ENCODE results near the gene LRRC75B.
A peak's percentile ranks its signal among the peaks of the same experiment; 100 is the strongest.
"Not testable (repeated sequence)": the region's sequence is repeated elsewhere in the genome, so short reads cannot be mapped to it uniquely, and the experiment has no call there.

LRRC75B gene
- long read RNA-seq, donor 1, transcript LRRC75B-201 (4 exons, 1,238 nt) = major isoform, 5 of 9 reads
- long read RNA-seq, donor 1, partial matches to known transcripts = 0 of 9 reads
- long read RNA-seq, donor 1, other reads (novel, unspliced or antisense) = 0 of 9 reads
- long read RNA-seq, donor 2, partial matches to known transcripts = 0 of 4 reads
- long read RNA-seq, donor 2, other reads (novel, unspliced or antisense) = 0 of 4 reads
- long read RNA-seq, donor 3, partial matches to known transcripts = 0 of 4 reads
- long read RNA-seq, donor 3, other reads (novel, unspliced or antisense) = 0 of 4 reads
- long read RNA-seq, donor 4, transcript LRRC75B-201 (4 exons, 1,238 nt) = minor isoform, 5 of 23 reads
- long read RNA-seq, donor 4, transcript LRRC75B-206 (2 exons, 957 nt) = major isoform, 6 of 23 reads
- long read RNA-seq, donor 4, partial matches to known transcripts = 7 of 23 reads
- long read RNA-seq, donor 4, other reads (novel, unspliced or antisense) = 5 of 23 reads
- long read RNA-seq, donor 5, transcript LRRC75B-201 (4 exons, 1,238 nt) = major isoform, 7 of 16 reads
- long read RNA-seq, donor 5, partial matches to known transcripts = 0 of 16 reads
- long read RNA-seq, donor 5, other reads (novel, unspliced or antisense) = 0 of 16 reads
- long read RNA-seq, donor 6, transcript LRRC75B-201 (4 exons, 1,238 nt) = major isoform, 9 of 23 reads
- long read RNA-seq, donor 6, partial matches to known transcripts = 9 of 23 reads
- long read RNA-seq, donor 6, other reads (novel, unspliced or antisense) = 0 of 23 reads
- long read RNA-seq, donor 7, transcript LRRC75B-206 (2 exons, 957 nt) = major isoform, 10 of 36 reads
- long read RNA-seq, donor 7, transcript LRRC75B-201 (4 exons, 1,238 nt) = minor isoform, 7 of 36 reads
- long read RNA-seq, donor 7, partial matches to known transcripts = 17 of 36 reads
- long read RNA-seq, donor 7, other reads (novel, unspliced or antisense) = 0 of 36 reads
- long read RNA-seq, donor 8, partial matches to known transcripts = 0 of 5 reads
- long read RNA-seq, donor 8, other reads (novel, unspliced or antisense) = 0 of 5 reads

GRCh38 chr22:24592851-24593558 is at the start of gene LRRC75B:
LRRC75B (minus strand) TSS chr22:24593073; CDS start chr22:24593039, 34 bp downstream.
- DNase-seq = peak; percentile 77

- DNase-seq = not testable (repeated sequence)
Measured at GRCh38 chr22:24642307-24642706, 49.4 kb upstream of the LRRC75B start.

- DNase-seq = not testable (repeated sequence)
Measured at GRCh38 chr22:24636513-24636912, 43.6 kb upstream of the LRRC75B start.

GRCh38 chr22:24634776-24635389 is 42.0 kb upstream of the LRRC75B start:
- DNase-seq = not testable (repeated sequence)

- peak; percentile 51 for DNase-seq
Measured at GRCh38 chr22:24633231-24634023, 40.6 kb upstream of the LRRC75B start.

GRCh38 chr22:24632642-24633041 is 39.8 kb upstream of the LRRC75B start:
- DNase-seq = peak; percentile 43

- peak; percentile 67 for DNase-seq
Measured at GRCh38 chr22:24631430-24632122, 38.7 kb upstream of the LRRC75B start.

- peak; percentile 29 for DNase-seq
Measured at GRCh38 chr22:24630812-24631427, 38.0 kb upstream of the LRRC75B start.

GRCh38 chr22:24629069-24629468 is 36.2 kb upstream of the LRRC75B start:
- DNase-seq = not testable (repeated sequence)

- not testable (repeated sequence) for DNase-seq
Measured at GRCh38 chr22:24627911-24628310, 35.0 kb upstream of the LRRC75B start.

- not testable (repeated sequence) for DNase-seq
Measured at GRCh38 chr22:24622596-24622995, 29.7 kb upstream of the LRRC75B start.

- DNase-seq = not testable (repeated sequence)
Measured at GRCh38 chr22:24621244-24621643, 28.4 kb upstream of the LRRC75B start.

- not testable (repeated sequence) for DNase-seq
Measured at GRCh38 chr22:24614794-24615193, 21.9 kb upstream of the LRRC75B start.

- DNase-seq = not testable (repeated sequence)
Measured at GRCh38 chr22:24609888-24610287, 17.0 kb upstream of the LRRC75B start.

- not testable (repeated sequence) for DNase-seq
Measured at GRCh38 chr22:24608327-24608726, 15.5 kb upstream of the LRRC75B start.

GRCh38 chr22:24607429-24607983 is 14.6 kb upstream of the LRRC75B start:
- not testable (repeated sequence) for DNase-seq

GRCh38 chr22:24606340-24606739 is 13.5 kb upstream of the LRRC75B start:
- DNase-seq = not testable (repeated sequence)

GRCh38 chr22:24603770-24604629 is 11.1 kb upstream of the LRRC75B start:
- DNase-seq = not testable (repeated sequence)
